IMR-90 (cell line): Measurements from ENCODE around the gene ZNF471. TPM values are rescaled to one million over a fixed set of nuclear protein-coding genes. Genes with fewer than 3 reads are reported as not detected.

Source experiments
- ATAC-seq: fragments of 200-7000 bp; cut with Tn5 transposase; 2 replicates; pipeline ENCODE4 v1.9.1; 2020; ENCODE audit warnings: low read depth, mild to moderate bottlenecking, moderate library complexity
- BruUV-seq: library from RNA; stranded (reverse); fragments of 400-500 nt; replicated peaks from 2 replicates; lab custom pipeline; 2021; lab: Mats Ljungman, UMichigan
- CTCF ChIA-PET: fragments of 300-600 bp; formaldehyde crosslinking; extraction: SDS; loops from one replicate; lab custom pipeline; 2021; ENCODE audit warnings: antibody characterized with exemption; lab: Yijun Ruan, JAX
- POLR2A ChIA-PET: fragments of 300-600 bp; sonication (Branson Sonifier 250); formaldehyde crosslinking; loops from one replicate; lab custom pipeline; 2022; ENCODE audit warnings: antibody characterized with exemption; ENCODE audit not compliant: unreplicated experiment; lab: Charles Lee
- DNase-seq: peaks from one replicate; pipeline ENCODE4 v3.0.0; 2013
- H2AFZ ChIP-seq: replicated peaks from 2 replicates; pipeline ENCODE3; 2013; ENCODE audit warnings: low read length, mild to moderate bottlenecking; ENCODE audit not compliant: poor library complexity
- H2AK5ac ChIP-seq: 2 replicates; pipeline ENCODE4 v1.6.1; 2013; ENCODE audit warnings: low read depth, low read length, inconsistent platforms
- H2AK9ac ChIP-seq: replicated peaks from 2 replicates; pipeline ENCODE3; 2013; ENCODE audit warnings: mild to moderate bottlenecking, low read depth, low read length, moderate library complexity; ENCODE audit not compliant: poor library complexity
- H2BK120ac ChIP-seq: 2 replicates; pipeline ENCODE4 v1.6.1; 2013; ENCODE audit warnings: low read depth, low read length, inconsistent platforms
- H2BK15ac ChIP-seq: 3 replicates; pipeline ENCODE4 v1.6.1; 2013; ENCODE audit warnings: low read depth, low read length, inconsistent platforms
- H2BK20ac ChIP-seq: 2 replicates; pipeline ENCODE4 v1.6.1; 2013; ENCODE audit warnings: low read depth, mild to moderate bottlenecking, inconsistent platforms, low read length, moderate library complexity
- H2BK5ac ChIP-seq: 2 replicates; pipeline ENCODE4 v1.6.1; 2013; ENCODE audit warnings: mild to moderate bottlenecking, low read depth, low read length, inconsistent platforms; ENCODE audit not compliant: poor library complexity, severe bottlenecking
- H3K14ac ChIP-seq: replicated peaks from 2 replicates; pipeline ENCODE4 v1.6.1; 2013; ENCODE audit warnings: low read depth, low read length, inconsistent platforms
- H3K18ac ChIP-seq: 2 replicates; pipeline ENCODE4 v1.6.1; 2013; ENCODE audit warnings: low read depth, low read length, control low read depth
- H3K23ac ChIP-seq: 2 replicates; pipeline ENCODE4 v1.6.1; 2013; ENCODE audit warnings: low read depth, low read length, inconsistent platforms
- H3K27ac ChIP-seq: 2 replicates; pipeline ENCODE4 v1.5.1; 2013; ENCODE audit warnings: mild to moderate bottlenecking, control low read depth, low read length; ENCODE audit not compliant: insufficient read depth
- H3K27me3 ChIP-seq: 2 replicates; pipeline ENCODE4 v1.6.1; 2013; ENCODE audit warnings: low read length; ENCODE audit not compliant: control insufficient read depth, insufficient read depth
- H3K36me3 ChIP-seq: 2 replicates; pipeline ENCODE4 v1.6.1; 2013; ENCODE audit warnings: low read length, mixed read lengths; ENCODE audit not compliant: control insufficient read depth, insufficient read depth
- H3K4ac ChIP-seq: 2 replicates; pipeline ENCODE4 v1.6.1; 2013; ENCODE audit warnings: low read depth, low read length, inconsistent platforms
- H3K4me1 ChIP-seq: 2 replicates; pipeline ENCODE4 v1.6.1; 2013; ENCODE audit warnings: low read length, mixed read lengths; ENCODE audit not compliant: control insufficient read depth, insufficient read depth
- H3K4me2 ChIP-seq: 2 replicates; pipeline ENCODE4 v1.6.1; 2013; ENCODE audit warnings: low read depth, mild to moderate bottlenecking, control low read depth, low read length, moderate library complexity
- H3K4me3 ChIP-seq: 2 replicates; pipeline ENCODE4 v1.5.1; 2013; ENCODE audit warnings: low read depth, mild to moderate bottlenecking, control low read depth, low read length, moderate library complexity; ENCODE audit not compliant: insufficient read depth
- H3K56ac ChIP-seq: 2 replicates; pipeline ENCODE4 v1.6.1; 2013; ENCODE audit warnings: low read length, inconsistent platforms; ENCODE audit not compliant: insufficient read depth; ENCODE audit errors: extremely low read depth
- H3K79me1 ChIP-seq, 2 experiments: 2 replicates each; pipeline ENCODE4 v1.6.1; 2013; ENCODE audit warnings: low read length in 2 of 2, inconsistent platforms in 1 of 2, low read depth in 1 of 2
- H3K9ac ChIP-seq: 2 replicates; pipeline ENCODE4 v1.6.1; 2013; ENCODE audit warnings: low read depth, low read length, control low read depth
- H3K9me1 ChIP-seq: 2 replicates; pipeline ENCODE4 v1.6.1; 2013; ENCODE audit warnings: low read length, inconsistent platforms; ENCODE audit not compliant: insufficient read depth
- H3K9me3 ChIP-seq: 2 replicates; pipeline ENCODE4 v1.6.1; 2013; ENCODE audit warnings: low read length; ENCODE audit not compliant: control insufficient read depth, insufficient read depth
- H4K20me1 ChIP-seq: 2 replicates; pipeline ENCODE4 v1.6.1; 2013; ENCODE audit warnings: low read length, inconsistent platforms; ENCODE audit not compliant: insufficient read depth
- H4K5ac ChIP-seq: 2 replicates; pipeline ENCODE4 v1.6.1; 2013; ENCODE audit warnings: mild to moderate bottlenecking, low read depth, low read length, control low read depth
- H4K8ac ChIP-seq, 2 experiments: 2 replicates each; pipeline ENCODE4 v1.6.1; 2013; ENCODE audit warnings: low read depth in 2 of 2, low read length in 2 of 2, control low read depth in 1 of 2, inconsistent platforms in 1 of 2
- H4K91ac ChIP-seq: 2 replicates; pipeline ENCODE4 v1.6.1; 2013; ENCODE audit warnings: low read depth, low read length, inconsistent platforms; ENCODE audit not compliant: insufficient read depth
- BHLHE40 ChIP-seq: fragments of 150-350 bp; IDR thresholded peaks from 2 replicates; pipeline ENCODE4 v1.6.1; 2016; ENCODE audit warnings: mild to moderate bottlenecking, low read depth, low read length
- FOS ChIP-seq: fragments of 150-350 bp; IDR thresholded peaks from 2 replicates; pipeline ENCODE4 v1.6.1; 2016; ENCODE audit warnings: low read depth, low read length
- MAZ ChIP-seq: IDR thresholded peaks from 2 replicates; pipeline ENCODE4 v1.6.1; 2012; ENCODE audit warnings: low read depth, mild to moderate bottlenecking, low read length, improper control_type of control experiment, moderate library complexity, borderline replicate concordance
- MXI1 ChIP-seq: IDR thresholded peaks from 2 replicates; pipeline ENCODE4 v1.6.1; 2012; ENCODE audit warnings: low read depth, mild to moderate bottlenecking, low read length, moderate library complexity, borderline replicate concordance
- USF2 ChIP-seq: fragments of 150-350 bp; IDR thresholded peaks from 2 replicates; pipeline ENCODE4 v1.6.1; 2017; ENCODE audit warnings: mild to moderate bottlenecking, antibody characterized with exemption, low read length, low read depth
- WGBS, 2 experiments: methylation state at CpG; one replicate each; pipeline versions ENCODE4 v1.1.5 to v1.1.7; 2013; ENCODE audit warnings: missing lambda C conversion rate in 2 of 2; ENCODE audit not compliant: insufficient read length in 1 of 2; ENCODE audit errors: extremely low coverage in 2 of 2; 5-methylcytosine and 5-hydroxymethylcytosine counted together
- dilution Hi-C: fragments of 300-500 bp; cut with HindIII; formaldehyde crosslinking; loops from one replicate; pipeline ENCODE4 v1.14.3; 2018; ENCODE audit warnings: low sequenced_read_pairs; ENCODE audit not compliant: unreplicated experiment
- in situ Hi-C: fragments of 300-500 bp; cut with MboI; formaldehyde crosslinking; loops from 3 replicates; pipeline ENCODE4 v1.14.3; 2019; ENCODE audit warnings: low sequenced_read_pairs, inconsistent platforms, mixed read lengths
- intact Hi-C: fragments of 100-400 bp; cut with micrococcal nuclease; formaldehyde crosslinking; loops from 2 replicates; pipeline ENCODE4 v1.10.0; 2022
- polyA plus RNA-seq, 3 experiments: library from polyadenylated mRNA; depleted of rRNA; stranded (reverse); fragments of >200 nt; gene quantifications; 2 replicates each; pipeline ENCODE4 v1.2.3, GENCODE V29; 2012; ENCODE audit warnings: low replicate concordance in 1 of 3
- total RNA-seq: library from RNA; depleted of rRNA; stranded (reverse); fragments of >200 nt; gene quantifications from 2 replicates; pipeline ENCODE4 v1.2.3, GENCODE V29; 2012

Gene ZNF471
- total and polyA plus RNA-seq, 2 of the 4 experiments (the other 2 are of a cell fraction) = 2.3 to 2.5 TPM

GRCh38 chr19:56566904-56567273 is 59.2 kb downstream of the ZNF471 start:
- peak; percentile 71 for ATAC-seq
- Histone ChIP-seq H3K4me3 (peak overlapping the region; percentile 98), H2BK5ac (peak overlapping the region; percentile 87), H3K9me1 (no peaks in the 10 kb centered on the region), H4K91ac (peak overlapping the region; percentile 78; the same call in 1 of the 2 replicates), H3K4me1 (no peaks in the 10 kb centered on the region), H2AFZ (peak overlapping the region; percentile 100), H2BK120ac (no peak overlapping the region), H3K18ac (peak overlapping the region; percentile 82), H3K14ac (peak overlapping the region; percentile 98), H3K9me3 (peaks cover 59% of the 10 kb centered on the region), H4K8ac (peak overlapping the region; percentile 75 to 93; a peak in 3 of 4 replicates), H3K23ac (peak overlapping the region; percentile 85; the same call in 1 of the 2 replicates), H2AK9ac (peak overlapping the region; percentile 80), H4K5ac (peak overlapping the region; percentile 97), H3K9ac (peak overlapping the region; percentile 94), H2BK20ac (no peak overlapping the region), H3K27me3 (no peaks in the 10 kb centered on the region), H3K79me1 (peaks cover 6 to 16% of the 10 kb centered on the region in 2 experiments; a peak in 3 of 4 replicates), H2AK5ac (peak overlapping the region; percentile 29; the same call in 1 of the 2 replicates), H3K56ac (0 out of 2 replicates have a peak overlapping the region, but pooled peaks have one; percentile 59), H3K4me2 (peak overlapping the region; percentile 90), H2BK15ac (no peak overlapping the region), H3K27ac (peak overlapping the region; percentile 90), H4K20me1 (no peaks in the 10 kb centered on the region), H3K36me3 (peaks cover 16% of the 10 kb centered on the region), H3K4ac (peak overlapping the region; percentile 91)
- intact Hi-C loops (loop anchor here (1.0 kb wide), 1 partner anchor 29 kb away; the partner anchor contains the start of gene ZFP28), in situ Hi-C loops (no loop called here), dilution Hi-C loops (no loop called here)
- TF ChIP-seq FOS = no peak
- TF ChIP-seq USF2 = no peak
- TF ChIP-seq MAZ = 0 out of 2 replicates have a peak, but pooled peaks have one; percentile 27
- no peak for TF ChIP-seq BHLHE40
- no peak for TF ChIP-seq MXI1
- no TSS peak for BruUV-seq
- DNase-seq = no peak
- ChIA-PET CTCF (no interaction called here), POLR2A (no interaction called here)
- WGBS, 2 experiments = 0% methylated on average over 15 of the region's 23 CpGs; no CpG with 5 or more reads in 1 of the 2 experiments
